AG09319 (cell line): ENCODE data around the gene INSYN1.

Source experiments
- DNase-seq: peaks from one replicate; pipeline ENCODE4 v3.0.0-alpha.2; 2010; ENCODE audit warnings: low read depth; ENCODE audit errors: extremely low read depth
- TF ChIP-seq, protein P1 (sequence below): IDR thresholded peaks from 2 replicates; pipeline ENCODE4 v1.5.1; 2011; ENCODE audit warnings: low read depth, mild to moderate bottlenecking, inconsistent platforms, low read length, moderate library complexity

INSYN1 gene

DNA sequence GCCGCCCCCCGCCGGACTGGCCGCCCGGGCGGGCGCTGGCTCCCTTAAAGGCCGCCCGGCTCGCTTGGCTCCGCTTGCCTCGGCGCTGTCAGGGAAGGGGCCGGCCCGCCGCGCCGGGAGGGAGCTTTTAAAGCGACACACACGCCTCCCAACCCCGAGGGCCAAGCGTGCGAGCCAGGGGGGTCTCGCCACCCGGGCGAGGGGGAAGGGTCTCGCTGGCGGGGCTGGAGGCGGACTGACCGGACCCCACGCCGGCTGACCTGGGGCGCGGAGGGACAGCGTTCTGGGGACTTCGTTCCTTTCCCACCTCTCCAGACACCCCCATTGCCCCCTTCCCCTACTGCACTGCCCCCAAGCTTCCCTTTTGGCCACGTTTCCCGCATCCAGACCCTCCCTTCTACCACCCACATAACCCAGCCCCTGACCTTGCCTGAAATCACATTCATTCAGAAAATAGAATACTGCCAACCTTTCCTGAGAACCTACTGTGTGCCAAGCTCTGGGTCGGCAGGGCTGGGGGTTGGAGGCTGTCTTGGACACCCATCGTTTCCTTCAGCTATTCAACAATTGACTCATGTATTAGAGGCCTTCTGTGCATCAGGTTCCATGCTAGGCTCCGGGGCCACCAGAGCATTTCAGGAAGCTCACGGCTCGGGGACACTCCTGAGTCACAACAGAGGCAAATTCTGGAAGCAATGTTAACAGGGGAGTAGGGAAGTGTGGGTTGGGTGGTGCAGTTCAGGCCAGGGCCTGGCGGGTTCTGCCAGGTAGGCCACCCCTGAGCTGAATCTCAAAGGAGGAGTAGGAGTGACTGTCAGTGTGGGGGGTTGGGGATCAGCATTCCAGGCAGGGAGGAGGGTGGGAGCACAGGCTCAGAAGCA, at the start of gene INSYN1:
INSYN1 (minus strand) TSS at position 102 of the 881 bp plus-strand sequence. CDS start 2,221 bp downstream, outside the sequence.
- DNase-seq, result no peak
- TF ChIP-seq, protein P1, sequence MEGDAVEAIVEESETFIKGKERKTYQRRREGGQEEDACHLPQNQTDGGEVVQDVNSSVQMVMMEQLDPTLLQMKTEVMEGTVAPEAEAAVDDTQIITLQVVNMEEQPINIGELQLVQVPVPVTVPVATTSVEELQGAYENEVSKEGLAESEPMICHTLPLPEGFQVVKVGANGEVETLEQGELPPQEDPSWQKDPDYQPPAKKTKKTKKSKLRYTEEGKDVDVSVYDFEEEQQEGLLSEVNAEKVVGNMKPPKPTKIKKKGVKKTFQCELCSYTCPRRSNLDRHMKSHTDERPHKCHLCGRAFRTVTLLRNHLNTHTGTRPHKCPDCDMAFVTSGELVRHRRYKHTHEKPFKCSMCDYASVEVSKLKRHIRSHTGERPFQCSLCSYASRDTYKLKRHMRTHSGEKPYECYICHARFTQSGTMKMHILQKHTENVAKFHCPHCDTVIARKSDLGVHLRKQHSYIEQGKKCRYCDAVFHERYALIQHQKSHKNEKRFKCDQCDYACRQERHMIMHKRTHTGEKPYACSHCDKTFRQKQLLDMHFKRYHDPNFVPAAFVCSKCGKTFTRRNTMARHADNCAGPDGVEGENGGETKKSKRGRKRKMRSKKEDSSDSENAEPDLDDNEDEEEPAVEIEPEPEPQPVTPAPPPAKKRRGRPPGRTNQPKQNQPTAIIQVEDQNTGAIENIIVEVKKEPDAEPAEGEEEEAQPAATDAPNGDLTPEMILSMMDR, result no peak

GRCh38 chr15:73802431-73803041, 49.4 kb upstream of the INSYN1 start:
- TF ChIP-seq, protein P1, result no peak
- no peak for DNase-seq

GRCh38 chr15:73800662-73801345, 47.7 kb upstream of the INSYN1 start:
- peak; percentile 47 for DNase-seq
- TF ChIP-seq, protein P1, result no peak

DNA sequence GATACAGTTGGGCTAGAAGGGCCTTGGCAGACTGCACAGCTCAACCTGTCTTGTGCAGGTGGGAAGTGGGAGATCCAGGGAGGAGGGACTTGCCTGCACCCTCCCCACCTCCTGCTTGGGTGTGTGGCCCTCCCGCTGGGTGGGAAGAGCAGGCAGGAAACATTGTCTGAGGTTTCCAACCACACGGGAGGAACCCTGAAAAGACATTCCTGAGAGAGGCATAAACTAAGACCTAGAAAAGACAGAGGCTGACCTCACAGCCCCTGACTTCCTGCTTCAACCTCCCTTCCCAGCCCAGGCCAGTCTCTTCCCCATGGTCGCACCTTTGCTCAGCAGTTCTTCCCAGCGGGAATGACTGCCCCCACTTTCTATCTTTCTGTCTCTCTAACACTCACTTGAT, 46.3 kb upstream of the INSYN1 start:
- no peak for DNase-seq
- TF ChIP-seq, protein P1, result no peak

- TF ChIP-seq, protein P1, result no peak
- DNase-seq, result no peak
Observed at GRCh38 chr15:73797366-73798158, 44.4 kb upstream of the INSYN1 start.

- no peak for DNase-seq
- TF ChIP-seq, protein P1, result no peak
Observed at GRCh38 chr15:73796331-73796831, 43.2 kb upstream of the INSYN1 start.
